Activated effector memory CD4-positive, alpha-beta T cell treated with anti-CD3 and anti-CD28 coated beads, Interleukin-2, amount 50 U/mL, for 16 hours (primary cell): ENCODE data around the gene PRKCA.

Experiments used
- DNase-seq: peaks from one replicate; pipeline ENCODE4 v3.0.0-alpha.2; 2020

The PRKCA gene

GRCh38 chr17:66755944-66756290, 453.5 kb downstream of the PRKCA start:
- no peak for DNase-seq

DNA sequence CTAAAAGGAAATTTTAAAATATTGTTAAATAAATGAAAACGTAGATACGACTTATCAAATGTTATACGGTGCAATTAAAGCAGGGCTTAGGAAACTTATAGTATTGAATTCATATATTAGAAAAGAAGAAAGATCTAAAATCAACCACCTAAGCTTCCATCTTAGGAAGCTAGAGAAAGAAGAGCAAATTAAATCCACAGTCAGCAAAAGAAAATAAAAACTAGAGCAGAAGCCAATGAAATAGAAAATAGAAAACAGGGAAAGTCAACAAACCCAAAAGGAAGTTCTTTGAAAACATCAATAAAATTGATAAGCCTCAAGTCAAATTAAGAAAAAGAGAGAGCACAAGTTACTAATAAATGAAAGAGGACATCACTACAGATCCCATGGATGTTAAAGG, 457.9 kb downstream of the PRKCA start:
- DNase-seq: no peak

GRCh38 chr17:66762276-66762675, 459.9 kb downstream of the PRKCA start:
- no peak for DNase-seq

DNA sequence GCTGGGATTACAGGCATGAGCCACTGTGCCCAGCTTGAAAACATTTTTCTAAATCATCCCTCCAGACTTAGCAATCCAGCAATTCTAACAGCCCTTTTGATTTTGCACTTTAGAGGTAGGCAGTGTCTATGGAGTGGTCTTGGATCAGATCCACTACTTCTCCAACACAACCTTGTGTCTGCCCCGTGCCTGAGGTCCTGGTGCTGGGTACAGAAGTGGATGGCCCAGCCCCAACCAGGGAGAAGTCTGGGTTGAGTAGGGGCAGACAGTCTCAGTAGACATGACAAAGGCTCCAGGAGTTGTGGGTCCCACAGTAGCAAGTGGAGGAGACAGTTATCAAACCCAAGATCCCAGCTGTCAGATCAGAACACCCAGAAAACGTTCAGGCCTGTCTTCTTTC, 460.6 kb downstream of the PRKCA start:
- DNase-seq: no peak

DNA sequence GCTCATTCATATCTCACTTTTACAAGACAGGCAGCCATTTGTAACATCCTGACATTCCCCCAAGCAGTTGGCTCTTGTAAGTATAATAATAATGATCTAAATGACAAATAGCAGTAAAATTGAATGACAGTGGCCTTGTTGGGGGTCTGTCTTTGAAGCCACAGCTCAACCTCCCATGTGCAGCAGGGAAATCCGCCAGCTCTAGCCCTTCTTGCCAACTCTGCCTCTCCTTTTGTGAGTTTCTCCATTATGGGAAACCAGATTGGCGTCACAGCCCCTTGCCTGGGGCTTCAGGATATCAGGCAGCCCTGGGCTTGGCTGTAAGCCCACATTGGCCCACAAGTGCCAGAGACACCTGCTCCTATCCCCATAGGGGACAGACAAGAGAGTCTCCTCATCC, 462.1 kb downstream of the PRKCA start:
- DNase-seq: no peak

- no peak for DNase-seq
Measured at GRCh38 chr17:66767154-66767933, 464.9 kb downstream of the PRKCA start.

GRCh38 chr17:66769911-66770310, 467.5 kb downstream of the PRKCA start:
- DNase-seq: no peak

- no peak for DNase-seq
Measured at GRCh38 chr17:66772148-66772812, 469.9 kb downstream of the PRKCA start.

DNA sequence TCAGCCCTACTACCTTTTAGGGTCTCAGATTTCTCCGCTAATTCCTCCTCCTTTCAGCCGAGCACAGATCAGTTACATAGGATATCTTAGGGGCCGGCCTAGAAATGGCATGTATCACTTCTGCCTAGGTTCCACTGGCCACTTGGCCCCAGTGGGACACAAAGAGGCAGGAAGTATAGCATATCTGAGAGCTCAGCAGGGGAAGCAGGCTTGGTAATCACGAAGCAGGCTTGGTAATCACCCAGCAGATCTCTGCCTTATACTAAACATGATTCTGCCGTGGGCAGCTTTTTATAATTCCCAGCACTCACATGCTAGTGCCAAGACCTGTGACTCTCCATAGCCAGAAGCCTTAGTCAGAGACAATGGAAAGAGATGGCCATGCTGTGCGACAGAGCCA, 472.9 kb downstream of the PRKCA start:
- DNase-seq: no peak

GRCh38 chr17:66775881-66776400, 473.5 kb downstream of the PRKCA start:
- no peak for DNase-seq

GRCh38 chr17:66776999-66777688, 474.7 kb downstream of the PRKCA start:
- no peak for DNase-seq

GRCh38 chr17:66777689-66778225, 475.3 kb downstream of the PRKCA start:
- no peak for DNase-seq

- no peak for DNase-seq
Measured at GRCh38 chr17:66778531-66779236, 476.3 kb downstream of the PRKCA start.

DNA sequence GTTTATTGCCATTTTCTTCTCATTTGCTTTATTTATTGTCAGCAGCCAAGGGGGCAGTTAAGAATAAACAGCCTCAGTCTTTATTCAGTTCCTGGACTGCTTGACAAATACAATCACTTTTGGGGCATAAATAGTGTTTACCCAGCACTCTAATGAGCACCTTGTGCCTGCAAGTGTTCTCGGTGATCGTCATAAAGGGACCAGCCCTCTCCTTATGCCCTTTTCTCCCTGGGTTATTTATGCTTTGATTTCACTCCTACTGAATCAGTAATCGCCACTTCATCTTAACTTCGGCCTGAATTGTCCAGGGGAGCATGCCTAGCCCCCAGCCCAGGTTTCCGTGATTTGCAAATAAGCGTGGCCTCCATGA, 476.8 kb downstream of the PRKCA start:
- DNase-seq: no peak

GRCh38 chr17:66781135-66781534, 478.7 kb downstream of the PRKCA start:
- DNase-seq: no peak

DNA sequence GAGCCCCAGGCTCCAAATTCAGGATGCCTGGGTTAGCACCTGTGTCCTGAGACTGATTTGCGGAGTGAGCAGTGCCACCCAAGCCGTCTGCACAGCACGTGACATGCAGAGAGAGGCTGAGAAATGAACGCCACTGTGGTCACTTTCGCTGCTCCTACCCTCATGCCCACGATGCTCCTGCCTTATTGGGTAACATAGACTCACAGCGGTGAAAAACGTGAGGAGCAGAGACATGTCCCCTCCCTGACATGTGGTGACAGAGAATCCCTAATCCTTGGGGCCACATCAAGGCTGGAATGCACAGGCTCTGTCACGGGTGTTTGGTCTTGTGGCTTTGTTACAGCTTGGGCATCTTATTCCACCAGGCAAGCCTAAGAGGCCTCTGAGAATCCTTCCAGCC, 480.4 kb downstream of the PRKCA start:
- no peak for DNase-seq

- DNase-seq: no peak
Measured at GRCh38 chr17:66783656-66784381, 481.4 kb downstream of the PRKCA start.

DNA sequence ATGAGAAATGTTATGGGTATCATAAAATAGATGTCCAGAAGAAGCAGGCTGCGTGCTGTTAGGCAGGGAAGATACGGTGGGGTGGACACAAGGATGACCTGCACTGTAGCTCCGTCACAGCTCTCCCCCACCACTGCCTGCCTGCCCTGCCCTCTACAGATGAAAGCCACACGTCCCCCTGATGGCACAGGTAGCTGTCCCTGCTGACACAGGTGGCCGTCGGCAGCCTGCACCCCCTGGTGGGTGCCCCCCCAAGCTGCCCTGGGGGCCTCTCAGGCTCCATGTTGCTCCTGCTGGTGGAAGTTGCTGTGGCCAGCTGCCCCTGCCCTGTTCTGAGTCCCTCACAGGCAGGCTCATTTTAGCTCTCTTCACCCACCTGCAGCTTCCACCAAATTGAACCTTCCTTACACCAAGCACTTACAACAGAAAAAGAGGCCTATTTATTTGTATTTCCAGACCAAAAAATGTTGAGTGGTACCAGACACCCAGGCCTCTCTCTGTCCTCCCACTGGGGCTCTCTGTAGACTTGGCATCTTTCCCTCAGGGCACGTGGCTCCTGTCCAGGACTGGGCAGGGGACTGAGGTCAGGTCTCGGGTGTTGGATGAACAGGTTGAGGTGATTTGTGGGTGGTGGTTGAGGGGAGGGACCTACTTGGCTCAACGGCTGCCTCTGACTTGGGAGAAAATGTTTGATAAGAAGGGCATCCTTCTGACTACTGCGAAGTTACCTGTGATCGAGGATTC, 482.4 kb downstream of the PRKCA start:
- DNase-seq: no peak

DNA sequence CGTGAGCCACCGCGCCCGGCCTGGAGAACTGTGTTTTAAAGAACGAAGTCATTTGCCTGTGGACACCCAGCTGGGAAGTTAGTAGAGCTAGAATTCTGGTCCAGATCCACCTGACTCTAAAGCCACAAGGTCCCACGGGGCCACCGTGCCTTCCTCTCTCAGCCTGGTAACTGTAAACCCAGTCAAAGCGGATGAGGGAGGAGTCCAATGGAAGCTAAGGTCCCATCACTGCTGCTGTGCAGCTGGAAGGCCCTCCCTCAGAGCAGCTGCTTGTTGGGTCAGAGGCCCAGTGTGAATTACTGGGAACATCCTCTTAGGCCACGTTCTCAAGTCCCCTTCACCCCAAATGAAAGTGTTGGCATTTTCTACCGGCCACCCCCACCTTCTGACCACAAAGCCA, 483.7 kb downstream of the PRKCA start:
- DNase-seq: no peak

GRCh38 chr17:66787914-66788313, 485.5 kb downstream of the PRKCA start:
- no peak for DNase-seq

GRCh38 chr17:66789093-66789492, 486.7 kb downstream of the PRKCA start:
- no peak for DNase-seq
